Esophagus muscularis mucosa (tissue), 4 donors: Measurements from ENCODE around the gene GSK3B. TPM values are rescaled to one million over a fixed set of nuclear protein-coding genes. Genes with fewer than 3 reads are reported as not detected.
"Not testable (repeated sequence)": the region's sequence is repeated elsewhere in the genome, so short reads cannot be mapped to it uniquely, and the experiment has no call there.

Experiments used
- DNase-seq: peaks from one replicate; pipeline ENCODE4 v3.0.0-alpha.2; 2017; ENCODE audit errors: extremely low spot score
- H3K27ac ChIP-seq, 4 donors: fragments of 200-600 bp; sonication (generic); replicated peaks in 1 of 4; 1 replicate in 3 of 4; 2 replicates in 1 of 4; pipeline ENCODE4 v1.5.1; 2016 to 2019; ENCODE audit warnings: mild to moderate bottlenecking in 1 of 4
- H3K27me3 ChIP-seq, 4 donors: fragments of 200-600 bp; sonication (generic); one replicate each; pipeline versions ENCODE4 v1.5.1 to v1.6.0; 2016 to 2019
- H3K36me3 ChIP-seq, 4 donors: fragments of 200-600 bp; sonication (generic); one replicate each; pipeline ENCODE4 v1.5.1; 2016 to 2019
- H3K4me1 ChIP-seq, 4 donors: fragments of 200-600 bp; sonication (generic); one replicate each; pipeline ENCODE4 v1.5.1; 2016 to 2019
- H3K4me3 ChIP-seq, 4 donors: fragments of 200-600 bp; sonication (generic); 1 replicate in 2 of 4; 2 replicates in 2 of 4; pipeline ENCODE4 v1.5.1; 2016 to 2019; ENCODE audit warnings: mild to moderate bottlenecking in 4 of 4, moderate library complexity in 1 of 4
- H3K9me3 ChIP-seq, 4 donors: fragments of 200-600 bp; sonication (generic); 1 replicate in 3 of 4; 2 replicates in 1 of 4; pipeline ENCODE4 v1.5.1; 2016 to 2019
- EP300 ChIP-seq: sonication (generic); formaldehyde crosslinking; IDR thresholded peaks from one replicate; pipeline ENCODE4 v1.6.1; 2017; ENCODE audit warnings: antibody characterized with exemption
- POLR2A ChIP-seq: fragments of 450-650 bp; IDR thresholded peaks from one replicate; pipeline ENCODE4 v1.6.1; 2017; ENCODE audit warnings: antibody characterized with exemption, moderate library complexity, mild to moderate bottlenecking, low read depth
- POLR2AphosphoS5 ChIP-seq, 2 donors: sonication (generic); formaldehyde crosslinking; IDR thresholded peaks; one replicate each; pipeline ENCODE4 v1.6.1; 2017; ENCODE audit warnings: antibody characterized with exemption in 2 of 2
- WGBS: methylation state at CpG from one replicate; pipeline ENCODE4 v1.1.5; 2018; 5-methylcytosine and 5-hydroxymethylcytosine counted together
- intact Hi-C: fragments of 100-400 bp; cut with DNase I; formaldehyde crosslinking; loops from one replicate; pipeline ENCODE4 v1.15.1; 2023
- total RNA-seq, 4 donors: library from RNA; depleted of rRNA; stranded (reverse); fragments of >200 nt; gene quantifications; one replicate each; pipeline versions ENCODE4 v1.1.0 to v1.2.1, GENCODE V29; 2016
- TF ChIP-seq, protein P1 (sequence below), 3 experiments: fragments of 200-600 bp in 2 of 3; fragments of 450-650 bp in 1 of 3; sonication (generic) in 2 of 3; IDR thresholded peaks; one replicate each; pipeline ENCODE4 v1.5.1; 2017 to 2019; ENCODE audit warnings: antibody characterized with exemption in 3 of 3, mild to moderate bottlenecking in 2 of 3, moderate library complexity in 1 of 3

GSK3B gene
- total RNA-seq, 4 donors from 2014 or later: 30.3 to 35.4 (median 31.3) TPM

DNA sequence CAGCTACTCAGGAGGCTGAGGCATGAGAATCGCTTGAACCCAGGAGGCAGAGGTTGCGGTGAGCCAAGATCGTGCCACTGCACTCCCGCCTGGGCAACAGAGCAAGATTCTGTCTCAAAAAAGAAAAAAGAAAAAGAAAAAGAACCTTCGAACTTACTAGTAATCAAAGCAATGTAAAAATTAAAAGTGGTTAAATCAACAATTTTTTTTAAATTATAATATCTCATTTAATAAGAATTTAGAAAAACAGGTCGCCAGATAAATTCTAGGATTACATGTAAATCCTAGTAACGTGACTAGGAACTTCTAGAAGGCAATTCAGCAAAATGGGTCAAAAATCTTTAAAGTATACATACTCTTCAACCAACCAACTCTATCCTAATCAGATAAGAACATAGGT is 37.2 kb downstream of the GSK3B start:
- WGBS: 98% methylated on average over 7 of the region's 7 CpGs
- Histone ChIP-seq H3K4me1 (peaks cover 25 to 27% (median 26%) of the 10 kb centered on the region in 4 donors), H3K27me3 (no peaks in the 10 kb centered on the region), H3K9me3 (no peaks in the 10 kb centered on the region), H3K4me3 (no peak overlapping the region), H3K27ac (no peak overlapping the region), H3K36me3 (no peaks in the 10 kb centered on the region)
- no peak for TF ChIP-seq POLR2AphosphoS5 (IDR thresholded peaks at IDR 0.05)
- TF ChIP-seq, protein P1, sequence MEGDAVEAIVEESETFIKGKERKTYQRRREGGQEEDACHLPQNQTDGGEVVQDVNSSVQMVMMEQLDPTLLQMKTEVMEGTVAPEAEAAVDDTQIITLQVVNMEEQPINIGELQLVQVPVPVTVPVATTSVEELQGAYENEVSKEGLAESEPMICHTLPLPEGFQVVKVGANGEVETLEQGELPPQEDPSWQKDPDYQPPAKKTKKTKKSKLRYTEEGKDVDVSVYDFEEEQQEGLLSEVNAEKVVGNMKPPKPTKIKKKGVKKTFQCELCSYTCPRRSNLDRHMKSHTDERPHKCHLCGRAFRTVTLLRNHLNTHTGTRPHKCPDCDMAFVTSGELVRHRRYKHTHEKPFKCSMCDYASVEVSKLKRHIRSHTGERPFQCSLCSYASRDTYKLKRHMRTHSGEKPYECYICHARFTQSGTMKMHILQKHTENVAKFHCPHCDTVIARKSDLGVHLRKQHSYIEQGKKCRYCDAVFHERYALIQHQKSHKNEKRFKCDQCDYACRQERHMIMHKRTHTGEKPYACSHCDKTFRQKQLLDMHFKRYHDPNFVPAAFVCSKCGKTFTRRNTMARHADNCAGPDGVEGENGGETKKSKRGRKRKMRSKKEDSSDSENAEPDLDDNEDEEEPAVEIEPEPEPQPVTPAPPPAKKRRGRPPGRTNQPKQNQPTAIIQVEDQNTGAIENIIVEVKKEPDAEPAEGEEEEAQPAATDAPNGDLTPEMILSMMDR (IDR thresholded peaks at IDR 0.05): no peak
- no peak for TF ChIP-seq EP300
- no peak for TF ChIP-seq POLR2A
- DNase-seq: no peak
- intact Hi-C loops: no loop called here

DNA sequence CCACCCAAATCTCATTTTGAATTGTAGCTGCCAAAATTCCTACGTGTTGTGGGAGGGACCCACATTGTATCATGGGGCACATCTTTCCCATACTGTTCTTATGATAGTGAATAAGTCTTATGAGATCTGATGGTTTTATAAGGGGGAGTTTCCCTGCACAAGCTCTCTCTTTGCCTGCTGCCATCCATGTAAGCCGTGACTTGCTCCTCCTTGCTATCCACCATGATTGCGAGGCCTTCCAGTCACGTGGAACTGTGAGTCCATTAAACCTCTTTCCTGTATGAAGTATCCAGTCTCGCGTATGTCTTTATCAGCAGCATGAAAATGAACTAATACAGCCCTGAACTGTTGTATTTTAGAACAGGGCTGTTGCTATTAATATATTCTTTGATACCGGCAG is 40.6 kb downstream of the GSK3B start:
- H3K9me3 ChIP-seq, H3K36me3 ChIP-seq, intact Hi-C loops, H3K4me3 ChIP-seq, H3K27me3 ChIP-seq, DNase-seq, H3K27ac ChIP-seq: not testable (repeated sequence)
- WGBS: 94% methylated on average over 7 of the region's 7 CpGs
- H3K4me1 ChIP-seq: peaks cover 37 to 51% (median 42%) of the 10 kb centered on the region in 4 donors

DNA sequence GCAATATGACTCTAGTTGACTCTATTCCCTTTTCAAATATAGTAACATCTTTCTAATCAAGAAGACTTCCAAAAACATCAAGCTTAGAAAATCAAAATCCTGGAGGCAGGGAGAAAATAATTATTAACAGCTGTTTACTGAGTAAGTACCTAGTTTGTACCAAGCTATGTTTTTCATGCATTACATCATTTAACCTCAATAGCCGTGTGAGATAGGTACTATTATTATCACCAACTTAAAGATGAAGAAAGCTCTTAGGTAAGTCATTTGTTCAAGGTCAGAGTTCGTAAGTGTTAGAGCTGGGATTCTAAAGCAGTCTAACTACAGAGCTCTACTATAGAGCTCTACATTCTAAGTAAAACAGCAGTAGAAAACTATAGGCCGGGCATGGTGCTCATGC is 41.6 kb downstream of the GSK3B start:
- no peaks in the 10 kb centered on the region for H3K9me3 ChIP-seq
- no peak overlapping the region for H3K4me3 ChIP-seq
- 86% methylated on average over 3 of the region's 3 CpGs for WGBS
- TF ChIP-seq POLR2A: no peak
- no peak for TF ChIP-seq EP300
- TF ChIP-seq, protein P1 (IDR thresholded peaks at IDR 0.05): no peak
- no peak for TF ChIP-seq POLR2AphosphoS5 (IDR thresholded peaks at IDR 0.05)
- H3K27me3 ChIP-seq: no peaks in the 10 kb centered on the region
- intact Hi-C loops: no loop called here
- H3K4me1 ChIP-seq: peaks cover 43 to 51% (median 48%) of the 10 kb centered on the region in 4 donors
- no peak overlapping the region for H3K27ac ChIP-seq
- no peak for DNase-seq
- H3K36me3 ChIP-seq: no peaks in the 10 kb centered on the region

DNA sequence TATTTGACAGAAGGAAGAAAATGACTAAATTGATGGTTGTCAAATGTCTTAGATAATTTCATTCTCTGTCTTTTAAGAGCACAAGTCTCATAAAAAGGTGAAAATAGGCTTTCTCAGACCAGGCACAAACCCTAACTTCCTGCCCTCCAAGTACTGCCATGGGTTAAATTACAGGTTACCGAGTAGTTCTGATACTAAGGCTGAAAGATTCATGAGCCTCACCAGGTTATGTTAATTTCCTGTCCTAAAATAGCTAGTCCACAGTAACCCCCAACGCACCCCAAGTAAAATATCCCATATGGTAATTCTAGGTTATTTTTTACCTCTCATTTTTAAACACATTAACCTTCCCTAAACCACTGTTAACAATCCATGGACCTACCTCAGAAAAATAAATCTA is 42.0 kb downstream of the GSK3B start:
- no peak for DNase-seq
- WGBS: 46% methylated on average over 2 of the region's 2 CpGs
- no peaks in the 10 kb centered on the region for H3K9me3 ChIP-seq
- H3K27ac ChIP-seq: no peak overlapping the region
- peaks cover 43 to 51% (median 48%) of the 10 kb centered on the region in 4 donors for H3K4me1 ChIP-seq
- no peaks in the 10 kb centered on the region for H3K36me3 ChIP-seq
- no peak for TF ChIP-seq POLR2A
- TF ChIP-seq POLR2AphosphoS5 (IDR thresholded peaks at IDR 0.05): no peak
- TF ChIP-seq, protein P1 (IDR thresholded peaks at IDR 0.05): no peak
- no peak for TF ChIP-seq EP300
- no peak overlapping the region for H3K4me3 ChIP-seq
- H3K27me3 ChIP-seq: no peaks in the 10 kb centered on the region
- intact Hi-C loops: no loop called here

DNA sequence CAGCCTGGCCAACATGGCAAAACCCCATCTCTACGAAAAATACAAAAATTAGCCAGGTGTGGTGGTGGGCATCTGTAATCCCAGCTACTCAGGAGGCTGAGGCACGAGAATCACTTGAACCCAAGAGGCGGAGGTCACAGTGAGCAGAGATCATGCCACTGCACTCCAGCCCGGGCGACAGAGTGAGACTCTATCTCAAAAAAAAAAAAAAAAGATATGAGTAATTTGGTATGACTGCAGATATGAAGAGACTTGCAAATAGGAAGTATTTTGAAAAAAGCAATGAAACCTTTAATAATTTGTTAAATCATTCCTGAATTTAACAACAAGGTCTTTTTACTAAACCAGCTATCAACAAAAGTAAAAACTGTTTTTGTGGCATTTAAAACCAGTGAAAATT is 42.7 kb downstream of the GSK3B start:
- peaks cover 43 to 51% (median 48%) of the 10 kb centered on the region in 4 donors for H3K4me1 ChIP-seq
- H3K27ac ChIP-seq, H3K4me3 ChIP-seq, intact Hi-C loops, H3K36me3 ChIP-seq, DNase-seq, H3K27me3 ChIP-seq, H3K9me3 ChIP-seq: not testable (repeated sequence)
- whole genome bisulfite sequencing: 81% methylated on average over 5 of the region's 5 CpGs

DNA sequence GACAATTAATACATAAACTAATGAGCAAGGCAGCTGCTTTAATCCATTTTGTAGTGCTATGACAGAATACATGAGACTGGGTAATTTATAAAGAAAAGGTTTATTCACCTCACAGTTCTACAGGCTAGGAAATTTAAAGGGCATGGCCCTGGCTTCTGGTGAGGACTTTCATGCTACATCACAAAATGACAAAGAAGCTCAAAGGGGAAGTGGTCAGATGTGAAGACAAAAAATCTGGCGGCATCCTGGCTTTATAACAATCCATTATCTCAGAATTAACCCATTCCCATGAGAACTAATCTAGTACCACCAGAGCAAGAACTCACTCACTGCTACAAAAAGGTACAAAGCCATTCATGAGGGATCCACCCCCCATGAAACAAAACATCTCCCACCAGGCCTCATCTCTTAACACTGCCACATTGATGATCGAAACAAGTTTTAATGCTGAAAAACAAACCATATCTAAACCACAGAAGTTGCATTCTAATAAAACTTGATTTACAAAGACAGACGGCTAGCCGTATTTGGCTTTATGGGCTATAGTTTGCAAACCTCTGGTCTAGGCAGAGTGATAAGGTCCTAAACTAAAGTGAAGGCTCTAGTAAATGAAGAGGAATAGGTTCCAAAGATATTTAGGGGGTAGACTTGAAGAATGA is 44.2 kb downstream of the GSK3B start:
- WGBS: 97% methylated on average over 4 of the region's 4 CpGs
- Histone ChIP-seq H3K4me3 (no peak overlapping the region), H3K9me3 (peaks cover 0 to 14% (median 9%) of the 10 kb centered on the region in 4 donors), H3K36me3 (no peaks in the 10 kb centered on the region), H3K27me3 (no peaks in the 10 kb centered on the region), H3K4me1 (peaks cover 43 to 51% (median 48%) of the 10 kb centered on the region in 4 donors), H3K27ac (no peak overlapping the region)
- intact Hi-C loops: no loop called here
- DNase-seq: no peak
- TF ChIP-seq POLR2A (no peak), EP300 (no peak), POLR2AphosphoS5 (IDR thresholded peaks at IDR 0.05) (no peak)
- TF ChIP-seq, protein P1 (IDR thresholded peaks at IDR 0.05): no peak
